BLaER1 treated with 17β-estradiol and CSF1 and Interleukin-3, amounts not matched to agents 10 nM and 100 nM (cell line): ENCODE measurements around the gene HK2.
"Not testable (repeated sequence)": the region's sequence is repeated elsewhere in the genome, so short reads cannot be mapped to it uniquely, and the experiment has no call there.

Experiments used
- H3K27ac ChIP-seq, 11 experiments: shearing (Covaris generic); formaldehyde crosslinking; 2 replicates each; pipeline ENCODE4 v1.8.1; 2022
- H3K27me3 ChIP-seq, 11 experiments: shearing (Covaris generic); formaldehyde crosslinking; 2 replicates each; pipeline ENCODE4 v1.8.1; 2022
- H3K36me3 ChIP-seq, 11 experiments: shearing (Covaris generic); formaldehyde crosslinking; 2 replicates each; pipeline ENCODE4 v1.8.1; 2022
- H3K4me1 ChIP-seq, 10 experiments: shearing (Covaris generic); formaldehyde crosslinking; 2 replicates each; pipeline ENCODE4 v1.8.1; 2022
- H3K4me2 ChIP-seq, 11 experiments: shearing (Covaris generic); formaldehyde crosslinking; 2 replicates each; pipeline ENCODE4 v1.8.1; 2022
- H3K4me3 ChIP-seq, 10 experiments: shearing (Covaris generic); formaldehyde crosslinking; 2 replicates each; pipeline ENCODE4 v1.8.1; 2022
- H3K9ac ChIP-seq, 11 experiments: shearing (Covaris generic); formaldehyde crosslinking; 2 replicates each; pipeline ENCODE4 v1.8.1; 2022
- H3K9me3 ChIP-seq, 11 experiments: shearing (Covaris generic); formaldehyde crosslinking; replicated peaks in 1 of 11; 2 replicates each; pipeline ENCODE4 v1.8.1; 2022
- H4K20me1 ChIP-seq, 11 experiments: shearing (Covaris generic); formaldehyde crosslinking; 2 replicates each; pipeline ENCODE4 v1.8.1; 2022
- Cebpa-rat ChIP-seq, 11 experiments: shearing (Covaris generic); IDR thresholded peaks; 2 replicates each; pipeline ENCODE4 v1.8.1; 2022

The HK2 gene

DNA sequence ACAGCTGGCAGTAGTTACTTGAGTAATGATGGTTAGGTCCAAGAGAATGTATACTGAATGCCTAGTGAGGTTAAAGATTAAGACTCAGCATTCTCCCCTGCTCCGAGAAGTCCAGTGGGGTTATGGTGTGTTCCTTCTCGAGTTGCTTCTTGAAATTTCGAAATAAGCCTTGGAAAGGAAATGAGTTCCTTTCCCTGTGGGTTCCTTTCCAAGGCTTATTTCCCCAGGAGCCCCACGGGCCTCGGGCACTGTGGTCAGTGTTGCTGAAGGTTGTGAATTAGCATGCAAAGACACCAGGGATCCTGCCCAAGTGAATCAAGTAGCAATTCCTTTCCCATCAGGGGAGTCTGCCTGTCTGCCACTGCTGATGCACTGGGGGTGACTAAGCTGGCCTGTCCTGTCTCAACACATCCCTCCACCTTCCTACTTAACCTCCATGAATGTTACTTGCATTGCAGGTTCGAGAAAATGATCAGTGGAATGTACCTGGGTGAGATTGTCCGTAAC, 53.6 kb downstream of the HK2 start:
- H3K4me1 ChIP-seq = peaks cover 5 to 24% (median 20%) of the 10 kb centered on the region in 10 experiments; a peak in 17 of 20 replicates
- TF ChIP-seq Cebpa-rat (IDR thresholded peaks at IDR 0.05) = no peak
- H3K4me2 ChIP-seq = no peak overlapping the region
- no peaks in the 10 kb centered on the region for H3K27me3 ChIP-seq
- peaks cover 0 to 78% (median 9%) of the 10 kb centered on the region in 11 experiments; a peak in 10 of 22 replicates for H4K20me1 ChIP-seq
- 0 out of 22 replicates have a peak, but pooled peaks cover 0 to under 1% (median 0%) of the 10 kb centered on the region in 11 experiments for H3K9me3 ChIP-seq
- no peak overlapping the region for H3K4me3 ChIP-seq
- H3K9ac ChIP-seq = no peak overlapping the region
- H3K27ac ChIP-seq = no peak overlapping the region
- peaks cover 96 to 100% (median 98%) of the 10 kb centered on the region in 11 experiments for H3K36me3 ChIP-seq

GRCh38 chr2:74887960-74888700, 54.2 kb downstream of the HK2 start:
- Histone ChIP-seq H4K20me1 (peaks cover 0 to 71% (median 6%) of the 10 kb centered on the region in 11 experiments; a peak in 10 of 22 replicates), H3K9ac (no peak overlapping the region), H3K27ac (no peak overlapping the region), H3K4me3 (no peak overlapping the region), H3K4me1 (peaks cover 4 to 19% (median 15%) of the 10 kb centered on the region in 10 experiments; a peak in 17 of 20 replicates), H3K36me3 (peaks cover 96 to 100% (median 98%) of the 10 kb centered on the region in 11 experiments), H3K4me2 (no peak overlapping the region), H3K9me3 (0 out of 22 replicates have a peak, but pooled peaks cover 0 to 4% (median 0%) of the 10 kb centered on the region in 11 experiments), H3K27me3 (no peaks in the 10 kb centered on the region)
- no peak for TF ChIP-seq Cebpa-rat (IDR thresholded peaks at IDR 0.05)

GRCh38 chr2:74889159-74889558, 55.2 kb downstream of the HK2 start:
- Histone ChIP-seq H3K9ac (no peak overlapping the region), H4K20me1 (peaks cover 0 to 63% (median 4%) of the 10 kb centered on the region in 11 experiments; a peak in 8 of 22 replicates), H3K36me3 (peaks cover 99 to 100% (median 100%) of the 10 kb centered on the region in 11 experiments), H3K4me3 (no peak overlapping the region), H3K9me3 (peaks cover 0 to 14% (median 2%) of the 10 kb centered on the region in 11 experiments; a peak in 12 of 22 replicates), H3K27ac (no peak overlapping the region), H3K4me1 (peaks cover 2 to 17% (median 13%) of the 10 kb centered on the region in 10 experiments; a peak in 16 of 20 replicates), H3K4me2 (no peak overlapping the region), H3K27me3 (no peaks in the 10 kb centered on the region)
- TF ChIP-seq Cebpa-rat (IDR thresholded peaks at IDR 0.05) = no peak

DNA sequence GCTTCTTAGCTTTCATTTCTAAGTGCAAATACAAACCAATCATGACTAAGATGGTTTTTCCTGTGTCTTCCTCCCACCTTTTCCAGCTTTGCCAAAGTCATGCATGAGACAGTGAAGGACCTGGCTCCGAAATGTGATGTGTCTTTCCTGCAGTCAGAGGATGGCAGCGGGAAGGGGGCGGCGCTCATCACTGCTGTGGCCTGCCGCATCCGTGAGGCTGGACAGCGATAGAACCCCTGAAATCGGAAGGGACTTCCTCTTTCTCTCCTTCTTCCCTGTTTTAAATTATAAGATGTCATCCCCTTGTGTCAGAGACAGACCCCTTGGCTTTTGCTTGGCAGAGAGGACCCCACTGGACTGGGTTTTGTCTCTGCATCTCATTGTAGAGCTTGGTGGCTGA, 56.8 kb downstream of the HK2 start:
- Histone ChIP-seq H3K4me2 (no peak overlapping the region), H3K9ac (no peak overlapping the region), H3K4me3 (no peak overlapping the region), H3K36me3 (peaks cover 99 to 100% (median 100%) of the 10 kb centered on the region in 11 experiments), H4K20me1 (peaks cover 0 to 50% (median 0%) of the 10 kb centered on the region in 11 experiments; a peak in 7 of 22 replicates), H3K27me3 (no peaks in the 10 kb centered on the region), H3K4me1 (peaks cover 0 to 19% (median 9%) of the 10 kb centered on the region in 10 experiments; a peak in 10 of 20 replicates), H3K27ac (no peak overlapping the region), H3K9me3 (peaks cover 0 to 24% (median 14%) of the 10 kb centered on the region in 11 experiments; a peak in 15 of 22 replicates)
- no peak for TF ChIP-seq Cebpa-rat (IDR thresholded peaks at IDR 0.05)

- H3K4me1 ChIP-seq = peaks cover 0 to 19% (median 9%) of the 10 kb centered on the region in 10 experiments; a peak in 10 of 20 replicates
- no peak overlapping the region for H3K4me2 ChIP-seq
- H3K9me3 ChIP-seq = peaks cover 0 to 24% (median 14%) of the 10 kb centered on the region in 11 experiments; a peak in 15 of 22 replicates
- no peak for TF ChIP-seq Cebpa-rat (IDR thresholded peaks at IDR 0.05)
- no peaks in the 10 kb centered on the region for H3K27me3 ChIP-seq
- no peak overlapping the region for H3K9ac ChIP-seq
- H3K27ac ChIP-seq = no peak overlapping the region
- no peak overlapping the region for H3K4me3 ChIP-seq
- peaks cover 94 to 100% (median 100%) of the 10 kb centered on the region in 11 experiments for H3K36me3 ChIP-seq
- peaks cover 0 to 45% (median 0%) of the 10 kb centered on the region in 11 experiments; a peak in 7 of 22 replicates for H4K20me1 ChIP-seq
Measured at GRCh38 chr2:74891136-74891764, 57.3 kb downstream of the HK2 start.

DNA sequence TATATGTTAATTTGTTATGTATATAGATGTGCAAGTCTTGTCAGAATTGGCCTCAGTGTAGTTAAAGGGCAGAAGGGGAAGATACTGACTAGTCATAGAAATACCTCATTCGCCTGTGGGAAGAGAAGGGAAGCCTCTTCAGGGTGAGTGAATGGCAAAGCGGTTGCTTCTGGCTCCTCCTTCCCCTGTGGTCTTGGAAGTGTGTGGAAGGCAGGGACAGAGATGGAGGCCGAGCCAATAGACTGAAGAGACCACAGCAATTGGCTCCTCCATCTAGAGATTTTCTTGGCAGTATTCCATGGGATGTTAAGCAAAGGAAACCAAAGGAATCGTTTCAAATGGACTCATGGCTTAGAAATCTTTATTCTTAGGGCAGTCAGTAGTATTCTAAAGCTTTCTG, 57.9 kb downstream of the HK2 start:
- not testable (repeated sequence) for H3K27me3 ChIP-seq, H3K9ac ChIP-seq, H3K4me2 ChIP-seq, H3K27ac ChIP-seq, H3K4me3 ChIP-seq
- Histone ChIP-seq H4K20me1 (peaks cover 0 to 39% (median 0%) of the 10 kb centered on the region in 11 experiments; a peak in 7 of 22 replicates), H3K4me1 (peaks cover 0 to 19% (median 9%) of the 10 kb centered on the region in 10 experiments; a peak in 10 of 20 replicates), H3K9me3 (peaks cover 0 to 24% (median 14%) of the 10 kb centered on the region in 11 experiments; a peak in 15 of 22 replicates), H3K36me3 (peaks cover 88 to 100% (median 99%) of the 10 kb centered on the region in 11 experiments)

DNA sequence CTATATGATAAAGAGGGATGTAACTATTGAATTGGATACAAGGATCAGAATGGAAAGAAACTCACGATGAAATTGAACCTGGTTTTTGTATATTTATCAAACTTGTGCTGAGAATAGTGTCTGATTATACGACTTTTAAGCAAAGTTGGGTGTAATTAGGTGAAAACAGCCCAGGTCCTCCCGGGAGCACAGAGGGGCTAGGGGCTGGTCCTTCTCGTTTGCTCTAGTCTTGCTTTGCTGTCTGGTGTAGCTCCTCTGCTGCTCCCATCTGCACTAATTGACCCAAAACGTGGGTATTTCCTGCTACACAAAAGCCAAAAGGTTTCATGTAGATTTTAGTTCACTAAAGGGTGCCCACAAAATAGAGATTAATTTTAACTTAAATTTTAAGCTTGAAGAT, 58.7 kb downstream of the HK2 start:
- H3K27ac ChIP-seq = no peak overlapping the region

DNA sequence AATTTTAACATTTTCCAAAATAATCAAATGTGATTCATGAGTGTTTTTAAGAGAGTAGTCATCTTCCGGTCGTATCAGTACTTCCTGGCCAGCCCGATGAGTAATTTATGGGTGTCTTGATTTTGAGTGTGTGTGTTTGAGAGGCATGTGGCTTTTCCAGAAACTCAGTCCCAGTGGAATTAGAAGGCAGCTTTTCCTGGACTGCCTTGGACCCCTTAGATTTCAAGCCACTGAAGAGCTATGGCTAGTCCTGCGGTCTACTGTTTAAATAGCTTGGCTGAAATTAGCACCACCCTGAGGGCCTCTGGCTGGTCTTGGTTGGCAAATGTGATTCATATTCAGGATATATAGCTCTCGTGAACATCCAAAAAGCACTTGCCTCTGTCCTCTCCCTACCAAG, 59.4 kb downstream of the HK2 start:
- peaks cover 0 to 24% (median 14%) of the 10 kb centered on the region in 11 experiments; a peak in 15 of 22 replicates for H3K9me3 ChIP-seq
- no peaks in the 10 kb centered on the region for H3K27me3 ChIP-seq
- H3K4me1 ChIP-seq = peaks cover 0 to 19% (median 9%) of the 10 kb centered on the region in 10 experiments; a peak in 10 of 20 replicates
- H3K4me2 ChIP-seq = no peak overlapping the region
- peaks cover 73 to 98% (median 93%) of the 10 kb centered on the region in 11 experiments for H3K36me3 ChIP-seq
- no peak overlapping the region for H3K9ac ChIP-seq
- H3K4me3 ChIP-seq = no peak overlapping the region
- H3K27ac ChIP-seq = peak overlapping the region in 1 of 11 experiments; percentile 8; a peak in 1 of 22 replicates
- TF ChIP-seq Cebpa-rat (IDR thresholded peaks at IDR 0.05) = no peak
- peaks cover 0 to 27% (median 0%) of the 10 kb centered on the region in 11 experiments; a peak in 5 of 22 replicates for H4K20me1 ChIP-seq

More for the DNA sequence above, 58.7 kb downstream of the HK2 start:
- H3K4me1 ChIP-seq = peaks cover 0 to 19% (median 9%) of the 10 kb centered on the region in 10 experiments; a peak in 10 of 20 replicates
- H3K4me3 ChIP-seq = no peak overlapping the region
- H3K4me2 ChIP-seq = no peak overlapping the region
- H3K27me3 ChIP-seq = no peaks in the 10 kb centered on the region
- H3K36me3 ChIP-seq = peaks cover 80 to 98% (median 95%) of the 10 kb centered on the region in 11 experiments
- TF ChIP-seq Cebpa-rat (IDR thresholded peaks at IDR 0.05) = no peak
- peaks cover 0 to 24% (median 14%) of the 10 kb centered on the region in 11 experiments; a peak in 15 of 22 replicates for H3K9me3 ChIP-seq
- H3K9ac ChIP-seq = no peak overlapping the region
- peaks cover 0 to 31% (median 0%) of the 10 kb centered on the region in 11 experiments; a peak in 7 of 22 replicates for H4K20me1 ChIP-seq
